Lower lobe of right lung (tissue), 2 donors: Measurements from ENCODE around the gene CFAP126. TPM values are rescaled to one million over a fixed set of nuclear protein-coding genes. Genes with fewer than 3 reads are reported as not detected.
"Not testable (repeated sequence)": the region's sequence is repeated elsewhere in the genome, so short reads cannot be mapped to it uniquely, and the experiment has no call there.

Experiments
- ATAC-seq, 2 donors: fragments of 200-7000 bp; cut with Tn5 transposase; one replicate each; pipeline ENCODE4 v1.9.1; 2020 to 2022; ENCODE audit warnings: mild to moderate bottlenecking in 2 of 2, moderate library complexity in 2 of 2
- DNase-seq: peaks from one replicate; pipeline ENCODE4 v3.0.0-alpha.2; 2020
- H3K27ac ChIP-seq: fragments of 200-600 bp; one replicate; pipeline ENCODE4 v1.8.0; 2022
- H3K27me3 ChIP-seq: fragments of 200-600 bp; one replicate; pipeline ENCODE4 v1.8.0; 2022; ENCODE audit warnings: low read depth
- H3K36me3 ChIP-seq: fragments of 200-600 bp; one replicate; pipeline ENCODE4 v1.8.0; 2022; ENCODE audit warnings: mild to moderate bottlenecking
- H3K4me1 ChIP-seq: fragments of 200-600 bp; one replicate; pipeline ENCODE4 v1.8.0; 2022
- H3K4me3 ChIP-seq: fragments of 200-600 bp; one replicate; pipeline ENCODE4 v1.8.0; 2022; ENCODE audit warnings: mild to moderate bottlenecking
- H3K9me3 ChIP-seq: fragments of 200-600 bp; one replicate; pipeline ENCODE4 v1.8.0; 2022
- intact Hi-C: fragments of 100-400 bp; cut with DNase I; formaldehyde crosslinking; loops from one replicate; pipeline ENCODE4 v1.11.0; 2022
- total RNA-seq: library from RNA; stranded (reverse); fragmentation: NEBNext Ultra II Directional; extraction: Animal tissue kit (Norgen Biotek cat#: 25700); gene quantifications from one replicate; pipeline ENCODE4 v1.2.1, GENCODE V29; 2021
- TF ChIP-seq, protein P1 (sequence below): fragments of 200-600 bp; IDR thresholded peaks from one replicate; pipeline ENCODE4 v1.8.0; 2022; ENCODE audit warnings: antibody characterized with exemption, mild to moderate bottlenecking
- donor health status: DM: no; HTN: yes; CAD: no; lungs with severe emphysema.

Gene CFAP126
- total RNA-seq, 1 donor from 2014 or later: 8.0 TPM

GRCh38 chr1:161391611-161392010 lies 23.9 kb upstream of the CFAP126 start:
- Histone ChIP-seq H3K4me3 (no peak overlapping the region), H3K36me3 (no peaks in the 10 kb centered on the region), H3K9me3 (no peaks in the 10 kb centered on the region), H3K27me3 (no peaks in the 10 kb centered on the region), H3K4me1 (peaks cover 10% of the 10 kb centered on the region), H3K27ac (no peak overlapping the region)
- DNase-seq (no peak), ATAC-seq (no peak)
- TF ChIP-seq, protein P1, sequence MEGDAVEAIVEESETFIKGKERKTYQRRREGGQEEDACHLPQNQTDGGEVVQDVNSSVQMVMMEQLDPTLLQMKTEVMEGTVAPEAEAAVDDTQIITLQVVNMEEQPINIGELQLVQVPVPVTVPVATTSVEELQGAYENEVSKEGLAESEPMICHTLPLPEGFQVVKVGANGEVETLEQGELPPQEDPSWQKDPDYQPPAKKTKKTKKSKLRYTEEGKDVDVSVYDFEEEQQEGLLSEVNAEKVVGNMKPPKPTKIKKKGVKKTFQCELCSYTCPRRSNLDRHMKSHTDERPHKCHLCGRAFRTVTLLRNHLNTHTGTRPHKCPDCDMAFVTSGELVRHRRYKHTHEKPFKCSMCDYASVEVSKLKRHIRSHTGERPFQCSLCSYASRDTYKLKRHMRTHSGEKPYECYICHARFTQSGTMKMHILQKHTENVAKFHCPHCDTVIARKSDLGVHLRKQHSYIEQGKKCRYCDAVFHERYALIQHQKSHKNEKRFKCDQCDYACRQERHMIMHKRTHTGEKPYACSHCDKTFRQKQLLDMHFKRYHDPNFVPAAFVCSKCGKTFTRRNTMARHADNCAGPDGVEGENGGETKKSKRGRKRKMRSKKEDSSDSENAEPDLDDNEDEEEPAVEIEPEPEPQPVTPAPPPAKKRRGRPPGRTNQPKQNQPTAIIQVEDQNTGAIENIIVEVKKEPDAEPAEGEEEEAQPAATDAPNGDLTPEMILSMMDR: no peak
- intact Hi-C loops: no loop called here

DNA sequence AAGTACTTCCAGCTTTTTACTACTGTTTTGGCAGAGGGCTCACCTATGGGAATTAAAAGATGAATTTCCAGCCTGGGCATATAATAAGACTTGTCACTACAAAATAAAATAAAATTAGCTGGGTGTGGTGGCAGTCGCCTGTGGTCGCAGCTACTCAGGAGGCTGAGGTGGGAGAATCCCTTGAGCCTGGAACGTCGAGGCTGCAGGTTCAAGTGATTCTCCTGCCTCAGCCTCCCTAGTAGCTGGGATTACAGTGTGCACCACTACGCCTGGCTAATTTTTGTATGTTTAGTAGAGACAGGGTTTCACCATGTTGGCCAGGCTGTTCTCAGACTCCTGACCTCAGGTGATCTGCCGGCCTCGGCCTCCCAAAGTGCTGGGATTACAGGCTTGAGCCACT lies 23.5 kb upstream of the CFAP126 start:
- H3K36me3 ChIP-seq, H3K4me3 ChIP-seq, ATAC-seq, H3K27ac ChIP-seq, intact Hi-C loops, H3K27me3 ChIP-seq, DNase-seq, H3K9me3 ChIP-seq: not testable (repeated sequence)
- peaks cover 10% of the 10 kb centered on the region for H3K4me1 ChIP-seq

GRCh38 chr1:161390559-161390858 lies 22.8 kb upstream of the CFAP126 start:
- Histone ChIP-seq H3K27ac (peak overlapping the region; percentile 85), H3K27me3 (no peaks in the 10 kb centered on the region), H3K9me3 (no peaks in the 10 kb centered on the region), H3K4me3 (peak overlapping the region; percentile 70), H3K36me3 (no peaks in the 10 kb centered on the region), H3K4me1 (peaks cover 10% of the 10 kb centered on the region)
- TF ChIP-seq, protein P1: peak; percentile 7
- intact Hi-C loops: no loop called here
- no peak for ATAC-seq
- DNase-seq: no peak

DNA sequence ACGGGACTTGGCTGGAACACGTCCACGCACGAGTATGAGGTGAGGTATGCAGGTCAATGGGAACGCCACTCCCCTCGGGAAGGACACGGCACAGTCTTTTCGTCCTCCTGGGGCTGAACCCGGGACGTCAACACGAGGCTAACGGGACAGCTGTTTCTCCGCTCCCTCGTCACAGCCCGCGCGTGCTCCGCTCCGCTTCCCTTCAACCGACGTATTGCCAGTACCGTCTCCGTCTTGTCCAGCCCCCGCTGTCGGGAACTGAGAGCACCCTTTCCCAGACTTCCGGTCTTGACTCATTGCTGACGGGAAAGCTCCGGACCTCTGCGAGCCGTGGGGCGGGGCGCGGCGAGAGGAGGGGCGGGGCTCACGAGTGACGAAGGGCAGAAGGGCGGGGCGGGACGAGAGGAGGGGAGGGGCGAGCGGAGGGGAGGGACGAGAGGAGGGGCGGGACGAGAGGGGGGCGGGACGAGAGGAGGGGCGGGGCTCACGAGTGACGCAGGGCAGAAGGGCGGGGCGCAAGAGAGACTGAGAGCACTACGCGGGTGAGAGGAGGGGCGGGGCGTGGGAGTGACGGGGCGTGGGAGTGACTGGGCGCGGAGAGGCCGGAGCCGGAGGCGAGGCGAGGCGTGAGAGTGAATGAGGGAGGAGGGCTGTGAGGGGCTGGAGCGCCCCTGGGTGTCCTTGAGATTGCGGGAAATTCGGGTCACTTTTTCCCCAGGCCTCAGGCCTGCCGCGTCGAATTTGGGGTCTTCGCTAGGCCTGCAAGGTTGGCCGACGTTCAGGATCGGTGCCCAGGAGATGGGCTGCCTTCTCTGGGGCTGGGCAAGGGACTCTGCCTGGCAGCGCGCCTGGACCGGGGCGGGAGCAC lies 22.2 kb upstream of the CFAP126 start:
- TF ChIP-seq, protein P1: no peak
- peak overlapping the region; percentile 70 for H3K4me3 ChIP-seq
- intact Hi-C loops: no loop called here
- DNase-seq (peak; percentile 98), ATAC-seq (peak; percentile 95 to 97)
- H3K36me3 ChIP-seq: no peaks in the 10 kb centered on the region
- H3K9me3 ChIP-seq: no peaks in the 10 kb centered on the region
- peaks cover 10% of the 10 kb centered on the region for H3K4me1 ChIP-seq
- peak overlapping the region; percentile 96 for H3K27ac ChIP-seq
- H3K27me3 ChIP-seq: no peaks in the 10 kb centered on the region

- Histone ChIP-seq H3K4me3 (peak overlapping the region; percentile 58), H3K4me1 (peaks cover 10% of the 10 kb centered on the region), H3K27ac (peak overlapping the region; percentile 96)
- H3K9me3 ChIP-seq, ATAC-seq, H3K27me3 ChIP-seq, DNase-seq, H3K36me3 ChIP-seq, intact Hi-C loops: not testable (repeated sequence)
Measured at GRCh38 chr1:161389158-161389557, 21.5 kb upstream of the CFAP126 start.

DNA sequence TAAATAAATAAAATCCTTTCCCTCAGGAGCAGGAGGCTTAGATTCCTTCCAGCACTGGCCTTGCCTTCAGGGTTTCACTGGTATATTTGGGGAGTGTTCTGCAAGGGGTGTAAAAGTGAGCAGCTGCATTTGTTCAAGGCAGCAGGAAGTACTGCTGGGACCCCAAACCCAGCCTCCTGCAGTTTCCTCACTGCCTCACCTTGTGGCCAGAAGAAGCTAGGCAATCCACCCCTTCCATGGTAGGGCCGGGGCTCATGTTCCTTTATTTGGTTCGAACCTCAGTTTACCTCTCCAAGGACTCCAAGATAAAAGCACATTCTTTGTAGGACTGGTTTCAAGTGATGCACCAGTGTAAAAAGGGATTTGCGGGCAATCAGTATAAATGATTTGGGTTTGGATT lies 21.0 kb upstream of the CFAP126 start:
- Histone ChIP-seq H3K4me1 (peaks cover 10% of the 10 kb centered on the region), H3K36me3 (no peaks in the 10 kb centered on the region), H3K4me3 (no peak overlapping the region), H3K9me3 (no peaks in the 10 kb centered on the region), H3K27ac (no peak overlapping the region), H3K27me3 (no peaks in the 10 kb centered on the region)
- intact Hi-C loops: no loop called here
- no peak for ATAC-seq
- TF ChIP-seq, protein P1: no peak
- DNase-seq: no peak
